NT2/D1 (cell line): ENCODE data around the gene DOCK1.

Experiments
- DNase-seq: peaks from one replicate; pipeline ENCODE4 v3.0.0-alpha.2; 2011; ENCODE audit warnings: low read depth, low spot score
- H3K27me3 ChIP-seq: 2 replicates; pipeline ENCODE4 v1.6.0; 2011; ENCODE audit warnings: mild to moderate bottlenecking; ENCODE audit not compliant: insufficient read length, insufficient read depth
- H3K36me3 ChIP-seq: 2 replicates; pipeline ENCODE4 v1.6.1; 2011; ENCODE audit warnings: mild to moderate bottlenecking, low read length, mixed read lengths; ENCODE audit not compliant: insufficient read depth, insufficient read length
- H3K4me1 ChIP-seq: 2 replicates; pipeline ENCODE4 v1.5.1; 2011; ENCODE audit not compliant: insufficient read depth, insufficient read length
- H3K4me3 ChIP-seq: 2 replicates; pipeline ENCODE4 v1.5.1; 2011; ENCODE audit warnings: low read depth; ENCODE audit not compliant: insufficient read length
- H3K9ac ChIP-seq: 2 replicates; pipeline ENCODE4 v1.6.0; 2011; ENCODE audit warnings: low read depth; ENCODE audit not compliant: insufficient read length
- H3K9me3 ChIP-seq: 2 replicates; pipeline ENCODE4 v1.5.1; 2011; ENCODE audit warnings: mild to moderate bottlenecking, low read length; ENCODE audit not compliant: insufficient read depth
- SUZ12 ChIP-seq: IDR thresholded peaks from 2 replicates; pipeline ENCODE4 v1.6.1; 2011; ENCODE audit not compliant: insufficient read length, insufficient read depth; ENCODE audit errors: extremely low read depth
- YY1 ChIP-seq: IDR thresholded peaks from 2 replicates; pipeline ENCODE4 v1.6.1; 2011; ENCODE audit not compliant: insufficient read length, insufficient read depth
- ZNF274 ChIP-seq: IDR thresholded peaks from 2 replicates; pipeline ENCODE4 v1.6.1; 2011; ENCODE audit warnings: mild to moderate bottlenecking, low read depth, low read length

DOCK1 gene

DNA sequence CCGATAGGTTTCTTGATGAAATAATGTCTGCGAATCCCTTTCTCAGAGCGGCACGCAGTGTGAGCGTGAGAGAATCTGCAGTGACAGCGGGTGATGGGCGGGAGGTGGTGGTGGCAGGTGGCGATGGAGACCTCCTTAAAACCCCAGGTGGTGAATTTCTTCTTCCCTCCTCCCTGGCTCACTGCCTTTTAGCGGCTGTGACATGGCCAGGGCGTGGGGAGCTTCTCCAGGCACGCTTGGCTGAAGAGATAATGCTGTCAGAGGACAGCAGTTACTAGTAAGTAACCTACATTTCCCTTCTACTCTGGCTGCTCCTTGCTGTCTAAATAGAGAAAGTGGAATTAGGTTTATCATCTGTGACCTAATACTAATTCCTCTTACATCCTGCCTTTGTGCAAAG, 432.6 kb downstream of the DOCK1 start:
- H3K9me3 ChIP-seq: no peaks in the 10 kb centered on the region
- H3K4me1 ChIP-seq: peaks cover 3% of the 10 kb centered on the region
- no peak for DNase-seq
- TF ChIP-seq ZNF274 (no peak), YY1 (no peak), SUZ12 (no peak)
- H3K36me3 ChIP-seq: no peaks in the 10 kb centered on the region
- no peaks in the 10 kb centered on the region for H3K27me3 ChIP-seq
- no peak overlapping the region for H3K4me3 ChIP-seq
- no peak overlapping the region for H3K9ac ChIP-seq

DNA sequence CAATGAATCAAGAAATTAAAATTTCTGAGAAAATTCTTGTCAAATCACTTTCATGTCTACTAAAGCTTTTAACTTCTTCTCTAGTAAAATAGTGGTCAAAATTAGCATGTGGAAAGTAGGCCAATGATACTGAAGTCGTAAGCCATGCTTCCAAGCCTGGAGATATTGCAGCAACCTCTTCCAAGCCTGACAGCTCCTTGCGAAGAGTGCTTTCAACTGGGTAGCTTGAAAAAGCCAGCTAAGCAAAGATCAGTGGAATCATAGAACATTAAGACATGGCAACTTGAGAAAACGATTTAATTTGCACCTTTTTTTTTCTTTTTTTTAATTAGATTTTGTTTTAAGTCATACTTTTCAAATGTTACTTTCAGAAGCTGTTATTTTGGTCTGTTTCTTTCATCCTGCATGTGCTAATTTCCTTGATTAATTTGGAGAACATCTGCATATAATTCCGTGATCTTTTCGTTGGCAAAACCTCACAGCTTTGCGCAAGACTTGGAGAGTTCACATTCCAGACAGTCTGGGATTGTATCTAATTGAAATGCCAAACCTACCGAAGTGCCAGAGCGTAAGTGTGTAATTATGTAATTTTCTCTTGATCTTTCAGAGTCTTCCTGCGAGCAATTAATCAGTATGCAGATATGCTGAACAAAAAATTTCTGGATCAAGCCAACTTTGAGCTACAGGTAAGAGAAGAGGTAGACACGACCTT, 433.3 kb downstream of the DOCK1 start:
- no peak for TF ChIP-seq SUZ12
- no peak for TF ChIP-seq YY1
- no peak for TF ChIP-seq ZNF274
- Histone ChIP-seq H3K4me3 (no peak overlapping the region), H3K9ac (no peak overlapping the region), H3K36me3 (no peaks in the 10 kb centered on the region), H3K4me1 (peaks cover 3% of the 10 kb centered on the region), H3K27me3 (no peaks in the 10 kb centered on the region), H3K9me3 (no peaks in the 10 kb centered on the region)
- DNase-seq: no peak

DNA sequence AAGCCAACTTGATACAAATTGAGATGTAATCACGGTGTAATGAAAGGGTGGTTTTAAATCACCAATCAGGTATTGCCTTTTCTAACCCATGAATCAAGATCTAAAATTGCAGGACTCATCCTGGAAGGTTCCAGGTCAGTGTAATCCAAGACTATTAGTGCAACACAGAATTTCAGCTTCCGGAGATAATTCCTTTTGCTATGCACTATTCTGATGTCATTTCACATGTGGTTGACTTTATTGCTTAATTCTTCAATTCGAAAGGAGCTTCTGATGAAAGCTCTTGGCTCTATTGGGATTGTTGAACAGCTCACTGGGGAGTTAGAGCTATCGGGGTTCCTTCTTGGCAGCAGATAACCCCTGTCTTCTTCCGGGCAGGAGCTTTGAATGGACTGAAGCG, 438.6 kb downstream of the DOCK1 start:
- no peak for DNase-seq
- no peak overlapping the region for H3K4me3 ChIP-seq
- peaks cover 13% of the 10 kb centered on the region for H3K4me1 ChIP-seq
- TF ChIP-seq ZNF274: no peak
- TF ChIP-seq YY1: no peak
- no peak for TF ChIP-seq SUZ12
- H3K9me3 ChIP-seq: no peaks in the 10 kb centered on the region
- no peaks in the 10 kb centered on the region for H3K27me3 ChIP-seq
- H3K9ac ChIP-seq: no peak overlapping the region
- peaks cover 4% of the 10 kb centered on the region for H3K36me3 ChIP-seq

DNA sequence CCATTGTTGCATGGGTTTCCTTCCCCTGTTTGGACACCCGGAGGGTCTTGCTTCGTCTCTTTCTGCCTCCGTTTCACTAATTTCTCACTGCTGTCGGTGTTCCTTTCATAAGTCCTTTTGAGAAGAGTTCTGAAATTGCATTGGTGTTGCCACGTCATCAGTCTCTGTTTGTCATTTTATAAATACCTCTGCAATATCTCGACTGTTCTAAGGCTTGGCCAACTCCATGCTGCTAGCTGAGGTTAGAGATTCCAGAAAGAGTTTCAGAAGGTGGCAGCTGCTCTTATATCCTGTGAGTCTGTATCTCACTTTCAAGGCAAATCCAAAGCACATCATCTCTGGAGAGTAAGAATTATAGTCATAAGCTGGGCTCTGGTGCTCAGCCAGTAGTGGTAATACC, 439.1 kb downstream of the DOCK1 start:
- Histone ChIP-seq H3K9me3 (no peaks in the 10 kb centered on the region), H3K36me3 (peaks cover 4% of the 10 kb centered on the region), H3K4me1 (peaks cover 13% of the 10 kb centered on the region), H3K9ac (no peak overlapping the region), H3K4me3 (no peak overlapping the region), H3K27me3 (no peaks in the 10 kb centered on the region)
- TF ChIP-seq ZNF274: no peak
- no peak for TF ChIP-seq SUZ12
- no peak for TF ChIP-seq YY1
- DNase-seq: no peak

DNA sequence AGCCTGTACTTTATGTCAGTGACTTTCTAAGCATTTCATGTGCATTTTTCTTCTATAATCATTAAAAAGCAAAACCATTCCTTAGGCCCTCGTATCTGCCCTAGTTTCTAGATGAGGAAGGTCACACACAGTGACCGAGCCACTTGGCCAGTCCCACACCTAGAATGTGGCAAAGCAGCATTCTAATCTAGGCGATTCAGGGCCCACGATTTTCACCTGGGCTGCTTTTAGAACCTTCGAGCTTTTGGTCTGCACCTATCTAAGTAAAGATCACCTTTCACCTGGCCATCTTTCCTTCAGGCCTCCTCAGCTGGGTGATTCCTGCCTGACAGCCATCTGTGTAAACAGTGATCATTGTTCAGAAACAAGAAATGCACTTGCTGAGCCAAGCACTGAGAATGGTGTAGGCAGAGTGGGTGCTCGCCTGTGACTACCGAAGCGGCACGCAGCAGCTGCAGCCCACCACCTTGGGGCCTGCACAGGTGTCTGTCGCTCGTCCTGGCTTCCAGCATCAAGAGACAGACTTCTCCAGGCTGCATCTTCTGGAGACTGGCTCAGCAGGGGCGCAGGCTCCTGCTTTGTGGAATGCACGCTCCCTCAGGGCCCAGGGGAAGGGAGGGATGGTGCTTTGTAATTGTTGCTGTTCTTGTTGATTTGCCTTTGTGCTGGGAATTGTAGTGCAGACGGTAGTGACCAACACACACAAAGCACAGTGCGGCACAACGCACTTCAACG, 440.2 kb downstream of the DOCK1 start:
- Histone ChIP-seq H3K4me3 (no peak overlapping the region), H3K9ac (no peak overlapping the region), H3K36me3 (peaks cover 4% of the 10 kb centered on the region), H3K9me3 (no peaks in the 10 kb centered on the region), H3K27me3 (no peaks in the 10 kb centered on the region), H3K4me1 (peaks cover 13% of the 10 kb centered on the region)
- peak; percentile 15 for DNase-seq
- no peak for TF ChIP-seq YY1

DNA sequence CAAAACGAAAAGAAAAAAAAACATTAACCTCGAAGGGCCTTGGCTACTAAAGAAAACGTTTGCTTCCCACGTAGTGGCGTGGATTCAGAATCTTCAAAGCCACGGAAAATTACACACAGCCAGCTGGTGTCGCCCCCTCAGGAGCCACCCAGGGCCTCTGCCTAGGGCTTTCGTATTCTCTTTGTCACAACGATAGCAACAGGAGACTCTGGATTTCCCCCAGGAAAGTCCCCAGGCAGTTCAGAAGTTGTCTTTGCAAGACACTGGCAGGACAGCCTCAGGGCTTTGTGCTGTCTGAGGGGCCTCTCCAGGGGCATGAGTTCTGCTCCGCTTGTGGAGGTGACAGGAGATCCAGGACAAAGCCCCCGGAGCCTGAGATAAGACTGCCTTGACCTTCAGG, 441.4 kb downstream of the DOCK1 start:
- no peak for TF ChIP-seq SUZ12
- TF ChIP-seq YY1: no peak
- TF ChIP-seq ZNF274: no peak
- peaks cover 12% of the 10 kb centered on the region for H3K4me1 ChIP-seq
- H3K9me3 ChIP-seq: no peaks in the 10 kb centered on the region
- H3K36me3 ChIP-seq: peaks cover 4% of the 10 kb centered on the region
- H3K27me3 ChIP-seq: no peaks in the 10 kb centered on the region
- no peak overlapping the region for H3K4me3 ChIP-seq
- DNase-seq: no peak
- no peak overlapping the region for H3K9ac ChIP-seq

DNA sequence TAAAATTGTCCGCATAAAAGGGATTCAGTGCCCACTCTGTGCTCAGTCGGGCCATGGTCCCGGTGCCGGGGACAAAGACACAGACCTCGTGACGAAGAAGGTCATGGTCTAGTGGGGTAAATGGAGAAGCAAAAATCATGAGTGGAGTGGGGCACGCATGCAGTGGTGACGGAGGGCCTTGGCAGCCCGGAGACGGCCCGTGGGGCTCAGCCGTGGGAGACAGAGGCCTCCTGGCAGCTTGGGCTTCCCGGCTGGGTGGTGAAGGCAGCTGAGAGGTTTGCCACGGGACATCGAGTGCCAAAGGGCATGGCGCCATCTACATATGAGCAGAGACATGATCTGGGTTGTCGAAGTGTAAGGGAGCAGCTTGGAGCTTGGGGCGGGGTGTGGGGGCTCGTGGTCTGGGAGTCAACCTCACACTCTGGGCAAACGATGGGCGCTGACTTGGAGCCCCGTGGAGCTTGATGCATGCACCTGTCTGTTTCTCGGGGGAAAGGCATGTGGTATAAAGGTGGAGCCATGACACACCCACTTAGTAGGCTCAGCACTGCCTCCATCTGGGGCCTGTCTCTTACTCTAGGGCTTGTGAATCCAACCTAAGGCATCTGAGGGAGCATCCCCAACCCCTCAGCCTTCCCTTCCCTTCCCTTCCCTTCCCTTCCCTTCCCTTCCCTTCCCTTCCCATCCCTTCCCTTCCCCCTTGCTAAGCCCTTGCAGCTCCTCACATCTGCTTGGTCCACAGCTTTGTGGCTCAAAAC, 442.2 kb downstream of the DOCK1 start:
- TF ChIP-seq SUZ12 (no peak), ZNF274 (no peak), YY1 (no peak)
- Histone ChIP-seq H3K9ac (no peak overlapping the region), H3K9me3 (no peaks in the 10 kb centered on the region), H3K4me3 (no peak overlapping the region), H3K4me1 (peaks cover 10% of the 10 kb centered on the region), H3K36me3 (peaks cover 4% of the 10 kb centered on the region), H3K27me3 (no peaks in the 10 kb centered on the region)
- no peak for DNase-seq
